Stomach (tissue), 9 donors: ENCODE results near the gene VWC2. TPM values are rescaled to one million over a fixed set of nuclear protein-coding genes. Genes with fewer than 3 reads are reported as not detected.

Source experiments
- DNase-seq, 2 donors: peaks; one replicate each; pipeline versions ENCODE4 v3.0.0 to v3.0.0-alpha.2; 2013 to 2019
- H3K27ac ChIP-seq, 5 donors: fragments of 200-600 bp in 4 of 5; sonication (generic) in 4 of 5; one replicate each; pipeline ENCODE4 v1.5.1; 2013 to 2019; ENCODE audit warnings: mild to moderate bottlenecking in 1 of 5, moderate library complexity in 1 of 5
- H3K27me3 ChIP-seq, 3 donors: fragments of 200-600 bp; sonication (generic); one replicate each; pipeline ENCODE4 v1.5.1; 2017 to 2019; ENCODE audit warnings: mixed run types in 1 of 3
- H3K36me3 ChIP-seq, 4 donors: fragments of 200-600 bp; sonication (generic); 1 replicate in 3 of 4; 2 replicates in 1 of 4; pipeline ENCODE4 v1.5.1; 2016 to 2019
- H3K4me1 ChIP-seq, 4 donors: fragments of 200-600 bp; sonication (generic); one replicate each; pipeline ENCODE4 v1.5.1; 2016 to 2019
- H3K4me3 ChIP-seq, 4 donors: fragments of 200-600 bp; sonication (generic) in 3 of 4; one replicate each; pipeline ENCODE4 v1.5.1; 2016 to 2019; ENCODE audit warnings: mild to moderate bottlenecking in 1 of 4
- H3K9me3 ChIP-seq, 4 donors: fragments of 200-600 bp; sonication (generic); one replicate each; pipeline ENCODE4 v1.5.1; 2016 to 2019
- EP300 ChIP-seq: sonication (generic); formaldehyde crosslinking; IDR thresholded peaks from one replicate; pipeline ENCODE4 v1.6.1; 2017; ENCODE audit warnings: antibody characterized with exemption
- POLR2A ChIP-seq, 4 donors: fragments of 450-650 bp; IDR thresholded peaks; one replicate each; pipeline ENCODE4 v1.6.1; 2016; ENCODE audit warnings: antibody characterized with exemption in 4 of 4, control low read depth in 2 of 4, mild to moderate bottlenecking in 1 of 4, moderate library complexity in 1 of 4
- POLR2AphosphoS5 ChIP-seq, 3 donors: sonication (generic); formaldehyde crosslinking; IDR thresholded peaks; one replicate each; pipeline ENCODE4 v1.6.1; 2016; ENCODE audit warnings: antibody characterized with exemption in 3 of 3
- WGBS, 5 donors: extraction: QIAGEN DNeasy Blood & Tissue Kit in 3 of 5; methylation state at CpG; one replicate each; pipeline versions ENCODE4 v1.1.5 to v1.1.7; 2013 to 2018; 5-methylcytosine and 5-hydroxymethylcytosine counted together
- intact Hi-C: fragments of 100-400 bp; cut with DNase I; formaldehyde crosslinking; loops from one replicate; pipeline ENCODE4 v1.15.1; 2023; ENCODE audit warnings: low total_unique reads
- polyA plus RNA-seq, 3 donors: library from polyadenylated mRNA; stranded (reverse); fragments of 200-250 nt; gene quantifications; one replicate each; pipeline ENCODE4 v1.2.3, GENCODE V29; 2013
- total RNA-seq, 5 donors: library from RNA; depleted of rRNA; stranded (reverse); fragments of >200 nt; gene quantifications; one replicate each; pipeline versions ENCODE4 v1.1.0 to v1.2.3, GENCODE V29; 2014 to 2016
- TF ChIP-seq, protein P1 (sequence below), 7 experiments: fragments of 450-650 bp in 4 of 7; fragments of 200-600 bp in 3 of 7; sonication (generic) in 3 of 7; IDR thresholded peaks; one replicate each; pipeline ENCODE4 v1.5.1; 2016 to 2019; ENCODE audit warnings: antibody characterized with exemption in 7 of 7, control low read depth in 2 of 7, mild to moderate bottlenecking in 1 of 7
- donor health status: healthy with polysubstance abuse.
- donor health status: Bipolar disorder and iron deficiency.
- donor health status: healthy.

The VWC2 gene
- total and polyA plus RNA-seq, 8 donors: under 0.01 to 0.45 (median 0.10) TPM; not detected in 4

DNA sequence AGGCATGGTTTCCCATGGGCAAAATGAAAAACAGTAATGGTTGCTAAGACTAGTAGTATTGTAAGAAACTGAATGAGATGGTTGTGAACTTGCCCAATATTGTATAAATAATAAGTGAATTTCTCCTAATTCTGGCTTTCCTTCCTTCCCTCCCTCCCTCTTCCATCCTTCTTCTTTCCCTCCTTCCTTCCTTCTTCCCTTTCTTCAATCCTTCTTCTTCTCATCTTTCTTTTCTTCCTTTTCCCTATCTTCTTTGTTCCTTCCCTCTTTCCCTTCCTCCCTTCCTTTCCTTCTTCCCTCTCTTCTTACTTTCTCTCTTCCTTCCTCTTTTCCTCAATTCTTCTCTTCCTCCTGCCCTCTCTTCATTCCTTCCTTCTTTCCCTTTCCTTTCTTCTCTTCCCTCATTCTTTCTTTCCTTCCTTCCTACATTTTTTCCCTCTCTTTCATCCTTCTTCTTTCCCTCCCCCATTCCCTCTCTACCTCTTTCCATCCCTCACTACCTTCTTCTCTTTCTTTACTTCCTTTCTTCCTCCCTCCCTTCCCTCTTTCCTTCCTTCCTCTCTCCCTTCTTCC, 4.1 kb upstream of the VWC2 start:
- intact Hi-C loops: no loop called here
- Histone ChIP-seq H3K9me3 (peaks cover 0 to 12% (median 0%) of the 10 kb centered on the region in 4 donors), H3K27me3 (peaks cover 4 to 36% (median 13%) of the 10 kb centered on the region in 3 donors), H3K27ac (no peak overlapping the region), H3K4me1 (peaks cover 10 to 18% (median 14%) of the 10 kb centered on the region in 4 donors), H3K36me3 (no peaks in the 10 kb centered on the region), H3K4me3 (no peak overlapping the region)
- no peak for TF ChIP-seq POLR2A (IDR thresholded peaks at IDR 0.05)
- TF ChIP-seq, protein P1, sequence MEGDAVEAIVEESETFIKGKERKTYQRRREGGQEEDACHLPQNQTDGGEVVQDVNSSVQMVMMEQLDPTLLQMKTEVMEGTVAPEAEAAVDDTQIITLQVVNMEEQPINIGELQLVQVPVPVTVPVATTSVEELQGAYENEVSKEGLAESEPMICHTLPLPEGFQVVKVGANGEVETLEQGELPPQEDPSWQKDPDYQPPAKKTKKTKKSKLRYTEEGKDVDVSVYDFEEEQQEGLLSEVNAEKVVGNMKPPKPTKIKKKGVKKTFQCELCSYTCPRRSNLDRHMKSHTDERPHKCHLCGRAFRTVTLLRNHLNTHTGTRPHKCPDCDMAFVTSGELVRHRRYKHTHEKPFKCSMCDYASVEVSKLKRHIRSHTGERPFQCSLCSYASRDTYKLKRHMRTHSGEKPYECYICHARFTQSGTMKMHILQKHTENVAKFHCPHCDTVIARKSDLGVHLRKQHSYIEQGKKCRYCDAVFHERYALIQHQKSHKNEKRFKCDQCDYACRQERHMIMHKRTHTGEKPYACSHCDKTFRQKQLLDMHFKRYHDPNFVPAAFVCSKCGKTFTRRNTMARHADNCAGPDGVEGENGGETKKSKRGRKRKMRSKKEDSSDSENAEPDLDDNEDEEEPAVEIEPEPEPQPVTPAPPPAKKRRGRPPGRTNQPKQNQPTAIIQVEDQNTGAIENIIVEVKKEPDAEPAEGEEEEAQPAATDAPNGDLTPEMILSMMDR (IDR thresholded peaks at IDR 0.05): no peak
- no peak for TF ChIP-seq POLR2AphosphoS5 (IDR thresholded peaks at IDR 0.05)
- TF ChIP-seq EP300: no peak
- DNase-seq: no peak

DNA sequence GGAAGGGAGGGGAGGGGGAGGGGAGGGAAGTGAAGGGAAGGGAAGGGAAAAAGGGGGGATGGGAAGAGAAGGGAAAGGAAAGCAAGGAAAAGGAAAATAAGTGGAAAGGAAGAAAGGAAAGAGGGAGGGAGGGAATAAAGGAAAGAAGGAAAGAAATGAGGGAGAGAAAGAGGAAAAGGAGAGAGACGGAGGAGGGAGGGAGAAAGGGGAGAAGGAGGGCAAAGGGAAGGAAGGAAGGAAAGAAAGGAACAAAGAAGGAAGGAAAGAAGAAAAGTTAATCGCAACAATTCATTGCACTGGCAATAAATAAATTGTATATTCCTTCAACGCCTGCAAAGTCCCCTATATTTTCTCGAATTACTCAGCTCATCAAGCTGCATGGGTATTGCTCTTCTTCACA, 2.6 kb upstream of the VWC2 start:
- no peak for DNase-seq
- peaks cover 15 to 33% (median 27%) of the 10 kb centered on the region in 4 donors for H3K4me1 ChIP-seq
- H3K9me3 ChIP-seq: peaks cover 0 to 14% (median 0%) of the 10 kb centered on the region in 4 donors
- intact Hi-C loops: no loop called here
- 82 to 88% (median 84%) methylated on average over 4 of the region's 4 CpGs for WGBS, 5 donors
- TF ChIP-seq EP300 (no peak), POLR2AphosphoS5 (IDR thresholded peaks at IDR 0.05) (no peak)
- TF ChIP-seq, protein P1 (IDR thresholded peaks at IDR 0.05): no peak
- no peak overlapping the region for H3K4me3 ChIP-seq
- no peaks in the 10 kb centered on the region for H3K36me3 ChIP-seq
- H3K27me3 ChIP-seq: peaks cover 7 to 51% (median 28%) of the 10 kb centered on the region in 3 donors
- no peak overlapping the region for H3K27ac ChIP-seq

DNA sequence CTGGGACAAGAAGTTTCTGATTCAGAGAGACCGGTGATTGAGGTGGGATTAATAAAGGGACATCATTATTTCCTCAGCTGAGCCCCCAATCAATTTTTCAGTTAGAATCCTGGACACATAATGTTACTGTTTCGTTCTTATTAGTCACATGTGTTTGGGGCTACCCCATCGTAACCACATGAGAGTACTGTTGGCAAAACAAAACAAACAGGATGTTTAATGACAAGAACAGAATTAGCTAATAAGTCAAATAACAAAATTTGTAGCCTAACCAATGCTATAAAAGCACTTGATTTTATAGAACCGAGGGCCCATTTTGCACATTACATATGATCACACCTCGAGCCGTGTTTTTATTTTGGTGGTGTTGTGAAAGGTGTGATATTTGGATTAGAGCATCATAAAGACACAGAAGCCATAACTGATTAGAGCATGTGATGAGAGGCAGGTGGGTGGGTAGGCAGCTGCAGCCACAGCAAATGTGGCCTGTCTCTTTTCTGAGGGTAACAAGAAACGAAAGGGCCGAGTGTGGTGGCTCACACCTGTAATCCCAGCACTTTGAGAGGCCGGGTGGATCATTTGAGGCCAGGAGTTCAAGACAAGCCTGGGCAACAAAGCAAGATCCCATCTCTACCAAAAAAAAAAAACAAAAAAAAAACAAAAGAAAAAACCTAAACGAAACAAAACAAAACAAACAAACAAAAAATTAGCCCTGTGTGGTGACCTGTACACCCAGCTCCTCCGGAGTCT, 1.8 kb upstream of the VWC2 start:
- peaks cover 15 to 38% (median 29%) of the 10 kb centered on the region in 4 donors for H3K4me1 ChIP-seq
- H3K4me3 ChIP-seq: no peak overlapping the region
- peaks cover 0 to 14% (median 0%) of the 10 kb centered on the region in 4 donors for H3K9me3 ChIP-seq
- intact Hi-C loops: no loop called here
- no peak overlapping the region for H3K27ac ChIP-seq
- H3K36me3 ChIP-seq: no peaks in the 10 kb centered on the region
- no peak for DNase-seq
- H3K27me3 ChIP-seq: peaks cover 7 to 58% (median 29%) of the 10 kb centered on the region in 3 donors
- TF ChIP-seq, protein P1 (IDR thresholded peaks at IDR 0.05): no peak
- no peak for TF ChIP-seq POLR2AphosphoS5 (IDR thresholded peaks at IDR 0.05)
- TF ChIP-seq POLR2A (IDR thresholded peaks at IDR 0.05): no peak
- TF ChIP-seq EP300: no peak
- WGBS, 5 donors: 78 to 86% (median 83%) methylated on average over 11 of the region's 11 CpGs

DNA sequence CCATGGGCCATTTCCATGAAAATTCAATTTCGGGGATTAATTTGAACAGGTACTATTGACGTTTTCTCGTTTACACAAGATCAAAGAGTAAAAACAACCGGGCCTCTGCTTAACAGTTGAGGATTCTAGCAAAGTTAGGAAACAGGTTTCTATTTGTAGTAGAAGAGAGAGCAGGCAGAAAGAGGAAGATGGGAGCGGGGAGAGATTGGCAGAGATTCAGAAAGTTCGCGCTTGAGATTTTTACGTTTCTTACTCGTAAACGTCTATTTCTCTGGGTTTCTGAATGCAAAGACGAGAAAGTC, 571 bp upstream of the VWC2 start:
- Histone ChIP-seq H3K4me1 (peaks cover 15 to 38% (median 29%) of the 10 kb centered on the region in 4 donors), H3K27ac (no peak overlapping the region), H3K9me3 (peaks cover 0 to 14% (median 0%) of the 10 kb centered on the region in 4 donors), H3K4me3 (peak overlapping the region; percentile 44 to 54 (median 52)), H3K36me3 (no peaks in the 10 kb centered on the region), H3K27me3 (peaks cover 7 to 64% (median 29%) of the 10 kb centered on the region in 3 donors)
- TF ChIP-seq POLR2A (IDR thresholded peaks at IDR 0.05): no peak
- TF ChIP-seq, protein P1 (IDR thresholded peaks at IDR 0.05): no peak
- no peak for TF ChIP-seq EP300
- TF ChIP-seq POLR2AphosphoS5 (IDR thresholded peaks at IDR 0.05): no peak
- DNase-seq: peak in 1 of 2 donors; percentile 30
- intact Hi-C loops: no loop called here
- 5 to 12% (median 7%) methylated on average over 11 of the region's 11 CpGs for WGBS, 5 donors
